ENCODE measurements around the gene GSS.
A peak's percentile ranks its signal among the peaks of the same experiment; 100 is the strongest.
"Not testable (repeated sequence)": the region's sequence is repeated elsewhere in the genome, so short reads cannot be mapped to it uniquely, and the experiment has no call there.

Gene GSS

GRCh38 chr20:34907616-34908469, 47.8 kb downstream of the GSS start:
- DNase-seq (ENCODE audit: low read depth in 2 of 2), result no peak

GRCh38 chr20:34904202-34904621, 51.4 kb downstream of the GSS start:
- DNase-seq (ENCODE audit: low read depth in 2 of 2), result no peak

- DNase-seq (ENCODE audit: low read depth in 2 of 2), result not testable (repeated sequence)
These were observed 56.9 kb downstream of the GSS start for GRCh38 chr20:34898731-34899130.

GRCh38 chr20:34898129-34898528, 57.5 kb downstream of the GSS start:
- DNase-seq (ENCODE audit: low read depth in 2 of 2), result not testable (repeated sequence)

GRCh38 chr20:34896086-34896621, 59.5 kb downstream of the GSS start:
- DNase-seq (ENCODE audit: low read depth in 2 of 2), result no peak

GRCh38 chr20:34895465-34895864, 60.1 kb downstream of the GSS start:
- DNase-seq (ENCODE audit: low read depth in 2 of 2), result no peak

- no peak for DNase-seq (ENCODE audit: low read depth in 2 of 2)
These were observed 60.9 kb downstream of the GSS start for GRCh38 chr20:34894723-34895122.

- DNase-seq (ENCODE audit: low read depth in 2 of 2), result no peak
These were observed 62.9 kb downstream of the GSS start for GRCh38 chr20:34892671-34893070.

- DNase-seq (ENCODE audit: low read depth in 2 of 2), result peak in 1 of 2 donors; percentile 30
These were observed 64.2 kb downstream of the GSS start for GRCh38 chr20:34891166-34892062.

GRCh38 chr20:34888468-34888867, 67.1 kb downstream of the GSS start:
- no peak for DNase-seq (ENCODE audit: low read depth in 2 of 2)

- no peak for DNase-seq (ENCODE audit: low read depth in 2 of 2)
These were observed 68.6 kb downstream of the GSS start for GRCh38 chr20:34887023-34887422.

GRCh38 chr20:34886122-34886521, 69.5 kb downstream of the GSS start:
- no peak for DNase-seq (ENCODE audit: low read depth in 2 of 2)

- no peak for DNase-seq (ENCODE audit: low read depth in 2 of 2)
These were observed 71.3 kb downstream of the GSS start for GRCh38 chr20:34884260-34884659.

GRCh38 chr20:34883809-34884208, 71.8 kb downstream of the GSS start:
- DNase-seq (ENCODE audit: low read depth in 2 of 2), result no peak

GRCh38 chr20:34883087-34883688, 72.4 kb downstream of the GSS start:
- DNase-seq (ENCODE audit: low read depth in 2 of 2), result no peak

- DNase-seq (ENCODE audit: low read depth in 2 of 2), result no peak
These were observed 73.9 kb downstream of the GSS start for GRCh38 chr20:34881689-34882088.

GRCh38 chr20:34880971-34881370, 74.6 kb downstream of the GSS start:
- not testable (repeated sequence) for DNase-seq (ENCODE audit: low read depth in 2 of 2)

GRCh38 chr20:34880215-34880850, 75.3 kb downstream of the GSS start:
- DNase-seq (ENCODE audit: low read depth in 2 of 2), result no peak
